ENCODE data around the gene SIVA1.
A peak's percentile ranks its signal among the peaks of the same experiment; 100 is the strongest.

The SIVA1 gene

GRCh38 chr14:104718871-104719270 lies 34.1 kb upstream of the SIVA1 start:
- Histone ChIP-seq H3K27ac (ENCODE audit: poor library complexity, severe bottlenecking) (no peak overlapping the region), H3K36me3 (ENCODE audit: low read depth) (peaks cover 52% of the 10 kb centered on the region), H3K4me1 (ENCODE audit: insufficient read depth, poor library complexity, severe bottlenecking) (no peaks in the 10 kb centered on the region), H3K4me3 (ENCODE audit: severe bottlenecking) (no peak overlapping the region), H3K9me3 (ENCODE audit: severe bottlenecking) (no peaks in the 10 kb centered on the region), H3K27me3 (ENCODE audit: insufficient read depth, poor library complexity, severe bottlenecking) (no peaks in the 10 kb centered on the region)
- DNase-seq (ENCODE audit: low spot score) (no peak), ATAC-seq (ENCODE audit: low read depth) (no peak)
- no peak for TF ChIP-seq CTCF (IDR thresholded peaks at IDR 0.05; ENCODE audit: poor library complexity, severe bottlenecking)

- Histone ChIP-seq H3K9me3 (ENCODE audit: severe bottlenecking) (no peaks in the 10 kb centered on the region), H3K4me3 (ENCODE audit: severe bottlenecking) (no peak overlapping the region), H3K27me3 (ENCODE audit: insufficient read depth, poor library complexity, severe bottlenecking) (no peaks in the 10 kb centered on the region), H3K4me1 (ENCODE audit: insufficient read depth, poor library complexity, severe bottlenecking) (no peaks in the 10 kb centered on the region), H3K27ac (ENCODE audit: poor library complexity, severe bottlenecking) (no peak overlapping the region), H3K36me3 (ENCODE audit: low read depth) (peaks cover 48% of the 10 kb centered on the region)
- no peak for ATAC-seq (ENCODE audit: low read depth)
- no peak for DNase-seq (ENCODE audit: low spot score)
- no peak for TF ChIP-seq CTCF (IDR thresholded peaks at IDR 0.05; ENCODE audit: poor library complexity, severe bottlenecking)
These were observed 33.6 kb upstream of the SIVA1 start for GRCh38 chr14:104719343-104719742.

- DNase-seq (ENCODE audit: low spot score) (no peak), ATAC-seq (ENCODE audit: low read depth) (no peak)
- no peaks in the 10 kb centered on the region for H3K27me3 ChIP-seq (ENCODE audit: insufficient read depth, poor library complexity, severe bottlenecking)
- peaks cover 24% of the 10 kb centered on the region for H3K36me3 ChIP-seq (ENCODE audit: low read depth)
- TF ChIP-seq CTCF (IDR thresholded peaks at IDR 0.05; ENCODE audit: poor library complexity, severe bottlenecking): no peak
- H3K4me1 ChIP-seq (ENCODE audit: insufficient read depth, poor library complexity, severe bottlenecking): no peaks in the 10 kb centered on the region
- H3K9me3 ChIP-seq (ENCODE audit: severe bottlenecking): no peaks in the 10 kb centered on the region
- H3K27ac ChIP-seq (ENCODE audit: poor library complexity, severe bottlenecking): no peak overlapping the region
- H3K4me3 ChIP-seq (ENCODE audit: severe bottlenecking): no peak overlapping the region
These were observed 31.2 kb upstream of the SIVA1 start for GRCh38 chr14:104721505-104722431.

DNA sequence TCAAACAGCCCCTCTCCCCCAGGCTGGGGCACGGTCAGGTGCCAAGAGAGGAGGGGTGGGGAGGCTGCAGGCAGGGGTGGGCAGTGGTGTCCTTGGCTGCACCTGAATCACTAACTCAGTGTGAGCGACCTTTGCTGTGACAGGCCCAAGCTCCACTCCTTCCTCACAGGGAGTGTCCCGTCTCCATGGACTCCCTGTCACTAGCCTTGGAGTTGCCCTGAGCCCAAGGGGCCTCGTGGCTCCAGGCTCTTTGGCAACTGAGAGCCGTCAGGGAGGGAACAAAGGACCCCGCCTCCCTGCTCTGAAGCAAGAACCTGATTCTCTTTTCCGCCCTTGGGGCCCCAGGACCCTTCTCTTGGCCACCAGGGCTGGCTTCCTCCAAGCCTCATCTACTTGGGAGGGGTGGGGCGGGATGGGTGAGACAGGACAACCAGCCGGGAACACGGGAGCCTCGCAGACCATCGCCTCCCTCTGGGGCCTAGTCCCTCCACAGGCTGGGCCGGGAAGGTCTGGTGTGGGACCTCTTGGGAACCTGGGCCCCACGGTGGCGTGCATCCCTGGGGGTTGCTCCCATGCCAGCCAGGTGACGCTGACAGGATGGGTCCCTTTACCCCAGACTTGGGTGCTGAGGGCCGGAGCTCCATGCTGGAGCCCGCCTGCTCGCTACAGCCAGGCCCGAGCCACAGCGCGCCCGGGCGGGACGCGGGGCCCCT lies 29.9 kb upstream of the SIVA1 start:
- no peak for TF ChIP-seq CTCF (IDR thresholded peaks at IDR 0.05; ENCODE audit: poor library complexity, severe bottlenecking)
- no peaks in the 10 kb centered on the region for H3K27me3 ChIP-seq (ENCODE audit: insufficient read depth, poor library complexity, severe bottlenecking)
- H3K36me3 ChIP-seq (ENCODE audit: low read depth): peaks cover 20% of the 10 kb centered on the region
- ATAC-seq (ENCODE audit: low read depth) (peak; percentile 0; the same call in 2 of the 3 replicates), DNase-seq (ENCODE audit: low spot score) (no peak)
- H3K4me1 ChIP-seq (ENCODE audit: insufficient read depth, poor library complexity, severe bottlenecking): no peaks in the 10 kb centered on the region
- H3K9me3 ChIP-seq (ENCODE audit: severe bottlenecking): no peaks in the 10 kb centered on the region
- H3K27ac ChIP-seq (ENCODE audit: poor library complexity, severe bottlenecking): no peak overlapping the region
- peak overlapping the region; percentile 76 for H3K4me3 ChIP-seq (ENCODE audit: severe bottlenecking)
